Activated CD4-positive, alpha-beta T cell treated with anti-CD3 and anti-CD28 coated beads, Interleukin-2, amount 50 U/mL, for 48 hours (primary cell): ENCODE results near the gene THRSP.
"Not testable (repeated sequence)": the region's sequence is repeated elsewhere in the genome, so short reads cannot be mapped to it uniquely, and the experiment has no call there.

Source experiments
- DNase-seq, 2 experiments: peaks; one replicate each; pipeline ENCODE4 v3.0.0-alpha.2; 2020

THRSP gene, protein sequence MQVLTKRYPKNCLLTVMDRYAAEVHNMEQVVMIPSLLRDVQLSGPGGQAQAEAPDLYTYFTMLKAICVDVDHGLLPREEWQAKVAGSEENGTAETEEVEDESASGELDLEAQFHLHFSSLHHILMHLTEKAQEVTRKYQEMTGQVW

DNA sequence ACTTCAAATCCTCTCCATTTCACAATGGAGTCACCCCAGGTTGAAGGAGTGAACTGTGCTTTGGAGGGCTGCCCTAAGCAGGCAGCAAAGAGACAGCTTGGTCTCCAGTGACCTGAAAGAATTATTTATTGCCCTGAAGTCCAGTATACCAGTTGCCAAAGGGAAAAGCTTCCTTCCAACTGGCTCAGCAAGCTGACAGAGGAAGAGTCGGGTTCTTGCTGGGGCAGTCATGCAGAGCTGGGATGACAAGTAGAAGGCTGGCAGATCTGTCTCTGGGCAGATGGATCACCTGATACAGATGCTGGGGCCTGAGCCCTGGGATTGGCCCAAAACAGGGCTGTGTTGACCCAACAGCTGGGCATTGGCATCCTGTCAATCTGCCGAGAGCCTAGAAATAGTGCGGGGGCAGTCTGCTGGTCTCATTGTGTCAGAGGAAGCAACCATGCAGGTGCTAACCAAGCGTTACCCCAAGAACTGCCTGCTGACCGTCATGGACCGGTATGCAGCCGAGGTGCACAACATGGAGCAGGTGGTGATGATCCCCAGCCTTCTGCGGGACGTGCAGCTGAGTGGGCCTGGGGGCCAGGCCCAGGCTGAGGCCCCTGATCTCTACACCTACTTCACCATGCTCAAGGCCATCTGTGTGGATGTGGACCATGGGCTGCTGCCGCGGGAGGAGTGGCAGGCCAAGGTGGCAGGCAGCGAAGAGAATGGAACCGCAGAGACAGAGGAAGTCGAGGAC is at the start of gene THRSP:
THRSP (plus strand) TSS at position 422 of the 742 bp plus-strand sequence; CDS start at position 443, 21 bp downstream.
- DNase-seq: no peak

DNA sequence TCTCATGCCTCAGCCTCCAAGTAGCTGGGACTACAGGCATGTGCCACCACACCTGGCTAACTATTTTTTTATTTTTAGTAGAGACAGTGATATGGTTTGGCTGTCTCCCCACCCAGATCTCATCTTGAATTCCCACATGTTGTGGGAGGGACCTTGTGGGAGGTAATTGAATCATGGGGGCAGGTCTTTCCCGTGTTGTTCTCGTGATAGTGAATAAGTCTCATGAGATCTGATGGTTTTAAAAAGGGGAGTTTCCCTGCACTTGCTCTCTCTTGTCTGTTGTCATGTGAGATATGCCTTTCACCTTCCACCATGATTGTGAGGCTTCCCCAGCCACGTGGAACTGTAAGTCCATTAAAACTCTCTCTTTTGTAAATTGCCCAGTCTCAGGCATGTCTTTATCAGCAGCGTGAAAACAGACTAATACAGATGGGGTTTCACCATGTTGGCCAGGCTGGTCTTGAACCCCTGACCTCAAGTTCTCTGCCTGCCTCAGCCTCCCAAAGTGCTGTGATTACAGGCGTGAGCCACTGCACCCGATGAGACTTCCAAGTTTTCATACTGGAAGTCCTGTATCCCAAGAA is 48.6 kb upstream of the THRSP start:
- DNase-seq: not testable (repeated sequence)

DNA sequence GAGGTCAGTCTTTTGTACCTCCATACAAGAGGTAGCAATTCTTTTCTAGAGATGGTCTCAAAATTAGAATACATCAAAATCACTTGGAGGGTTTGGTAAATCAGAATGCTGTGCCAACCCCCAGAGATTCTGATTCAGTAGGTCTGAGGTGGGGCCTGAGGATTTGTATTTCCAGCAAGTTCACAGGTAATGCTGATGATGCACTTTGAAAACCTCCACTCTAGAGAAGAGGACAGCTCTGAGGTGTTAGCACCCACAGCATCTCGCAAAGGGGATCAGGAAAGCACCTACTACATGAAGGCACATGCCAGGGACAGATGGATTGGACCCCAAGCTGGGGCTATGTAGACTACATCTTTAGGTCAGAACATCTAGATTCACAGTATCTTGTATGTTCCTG is 47.8 kb upstream of the THRSP start:
- DNase-seq: no peak

DNA sequence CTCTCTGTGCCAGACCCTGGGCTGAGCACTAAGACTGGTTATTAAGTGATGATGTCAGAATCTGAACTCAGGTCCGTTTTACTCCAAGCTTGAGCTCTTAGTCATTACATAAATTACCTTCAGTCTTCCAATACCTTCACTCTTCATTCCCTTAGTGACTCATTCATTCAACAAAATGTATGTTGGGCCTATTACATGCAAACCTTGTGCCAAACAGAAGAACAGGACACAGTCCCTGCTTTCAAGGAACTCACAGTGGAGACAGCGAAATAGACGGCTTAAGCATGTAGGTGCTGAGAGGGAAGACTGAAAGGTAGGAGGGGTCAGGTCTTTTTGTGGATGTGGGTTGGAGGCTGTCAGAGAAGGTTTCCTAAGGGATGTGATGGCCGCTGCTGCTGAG is 43.9 kb upstream of the THRSP start:
- DNase-seq: no peak

DNA sequence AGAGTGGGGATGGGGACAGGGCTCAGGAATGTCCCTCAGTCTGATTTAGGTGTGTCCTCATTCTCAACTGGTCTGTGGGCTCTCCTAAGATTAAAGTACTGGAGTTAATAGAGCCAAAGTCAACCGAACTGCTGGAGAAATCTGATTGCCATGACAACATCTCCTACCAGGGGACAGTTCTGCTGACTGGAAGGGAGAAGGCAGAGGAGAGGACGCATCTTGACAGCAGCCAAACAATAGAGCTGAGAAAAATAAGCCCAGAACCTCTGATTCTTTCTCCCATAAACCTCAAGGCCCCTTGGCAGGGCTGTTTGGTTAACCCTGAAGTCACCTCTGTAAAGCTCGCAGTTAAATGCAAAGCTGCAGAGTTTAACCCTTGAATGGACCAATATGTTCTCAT is 43.4 kb upstream of the THRSP start:
- no peak for DNase-seq

DNA sequence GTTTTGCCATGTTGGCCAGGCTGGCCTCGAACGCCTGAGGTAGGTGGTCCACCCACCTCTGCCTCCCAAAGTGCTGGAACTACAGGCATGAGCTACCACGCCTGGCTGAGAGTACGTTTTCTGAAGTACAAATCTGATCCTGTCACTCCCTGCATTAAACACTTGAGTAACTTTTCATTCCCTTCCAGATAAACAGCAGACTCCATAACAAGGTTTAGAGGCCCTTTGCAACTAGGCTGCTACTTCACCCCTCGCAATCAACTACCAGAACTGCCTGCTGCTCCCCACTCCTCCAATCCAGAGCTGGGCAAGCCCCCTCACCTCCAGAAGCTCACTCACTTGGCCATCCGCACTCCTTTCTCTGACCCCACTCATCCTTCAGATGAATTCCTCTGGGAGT is 42.0 kb upstream of the THRSP start:
- DNase-seq: no peak

DNA sequence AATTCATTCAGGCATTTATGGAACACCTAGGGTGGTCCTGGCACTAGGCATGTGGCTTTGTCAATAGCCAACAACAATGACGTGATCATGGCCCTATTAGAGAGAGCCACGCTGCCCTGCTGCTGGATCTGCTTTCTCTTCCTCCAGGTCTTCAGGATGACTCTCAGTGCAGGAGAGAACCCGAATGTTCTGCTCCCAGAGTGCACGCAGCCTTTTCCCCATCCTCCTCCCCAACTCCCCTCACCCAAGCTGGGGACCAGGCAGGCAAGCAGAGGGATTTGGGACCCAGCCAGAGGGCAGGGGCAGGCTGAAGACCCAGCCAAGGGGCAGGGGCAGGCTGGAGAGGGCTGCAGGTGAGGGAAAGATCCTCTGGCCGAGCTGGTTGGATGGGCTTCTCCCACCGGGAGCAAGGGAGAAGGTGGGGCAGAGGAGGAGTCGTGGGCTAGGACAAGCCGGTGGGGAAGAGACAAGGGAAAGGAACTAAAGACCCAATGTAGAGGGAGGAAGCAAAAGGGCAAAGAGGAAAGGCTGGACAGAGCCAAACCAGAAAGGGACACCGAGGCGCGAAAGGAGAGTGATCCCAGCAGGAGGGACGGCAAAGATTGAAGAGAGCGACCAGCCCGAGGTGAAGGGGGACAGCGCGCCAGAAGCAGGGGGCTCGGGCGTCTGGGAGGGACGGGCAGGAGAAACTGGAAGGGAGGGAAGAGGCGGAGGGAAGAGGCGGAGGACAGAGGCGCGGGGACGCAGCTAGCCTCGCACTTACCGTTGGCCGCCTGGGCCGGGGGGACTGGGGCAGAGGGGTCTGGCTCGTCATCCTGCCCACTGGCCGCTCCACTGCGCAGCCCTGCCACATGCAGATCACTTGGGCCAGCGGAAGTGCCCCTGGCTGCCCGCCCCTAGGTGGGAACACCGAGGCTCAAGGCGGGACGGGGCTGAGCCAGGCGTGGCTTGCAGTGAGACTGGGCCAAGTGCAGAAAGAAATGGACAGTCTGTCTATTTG is 41.0 kb upstream of the THRSP start, which contains the start of gene KCTD14:
KCTD14 (minus strand) TSS at position 880 of the 1,000 bp plus-strand sequence; CDS start at position 853, 27 bp downstream.
- no peak for DNase-seq

DNA sequence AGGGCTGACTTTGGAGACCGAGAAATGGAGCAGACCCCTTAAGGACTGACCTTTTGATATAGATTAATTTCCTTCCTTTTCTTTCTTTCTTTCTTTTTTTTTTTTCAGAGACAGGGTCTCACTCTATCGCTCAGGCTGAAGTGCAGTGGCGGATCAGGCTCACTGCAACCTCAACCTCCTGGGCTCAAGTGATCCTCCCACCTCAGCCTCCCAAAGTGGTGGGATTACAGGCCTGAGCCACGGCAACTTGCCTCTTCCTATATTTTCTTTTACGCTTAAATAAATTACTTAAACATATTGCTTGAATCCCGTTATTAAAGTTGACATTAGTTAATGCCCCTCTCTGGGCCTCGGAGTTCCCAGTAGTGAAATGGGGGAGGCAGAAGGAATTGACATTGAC is 40.2 kb upstream of the THRSP start:
- DNase-seq: no peak

DNA sequence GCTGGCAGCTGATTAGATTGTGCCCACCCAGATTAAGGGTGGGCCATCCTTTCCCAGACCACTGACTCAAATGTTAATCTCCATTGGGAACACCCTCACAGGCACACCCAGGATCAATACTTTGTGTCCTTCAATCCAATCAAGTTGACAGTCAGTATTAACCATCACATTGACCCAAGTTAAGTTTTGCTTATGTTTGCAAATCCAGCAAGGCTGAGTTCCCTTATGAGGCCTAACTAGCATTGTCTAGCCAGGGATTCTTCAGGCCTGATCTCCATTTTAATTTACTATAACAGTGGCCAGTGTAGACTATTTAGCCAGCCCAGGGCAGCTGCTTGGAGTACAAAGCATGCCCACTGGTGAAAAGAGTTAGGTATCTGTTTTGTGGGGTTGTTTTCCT is 38.3 kb upstream of the THRSP start:
- no peak for DNase-seq

DNA sequence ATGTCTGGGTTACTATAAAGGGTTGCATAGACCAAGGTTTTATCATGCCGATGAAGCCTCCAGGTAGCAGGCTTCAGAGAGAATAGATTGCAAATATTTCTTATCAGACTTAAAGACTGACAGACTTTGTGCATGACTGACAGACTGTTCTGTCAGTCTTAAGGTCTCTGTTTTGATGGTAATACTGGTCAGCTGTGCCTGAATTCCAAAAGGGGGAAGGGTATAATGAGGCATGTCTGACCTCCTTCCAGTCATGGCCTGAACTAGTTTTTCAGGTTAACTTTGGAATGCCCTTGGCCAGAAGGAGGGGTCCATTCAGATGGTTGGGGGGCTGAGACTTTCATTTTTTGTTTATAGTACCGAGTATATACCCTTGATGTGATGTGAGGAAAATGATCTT is 35.9 kb upstream of the THRSP start:
- DNase-seq: no peak

DNA sequence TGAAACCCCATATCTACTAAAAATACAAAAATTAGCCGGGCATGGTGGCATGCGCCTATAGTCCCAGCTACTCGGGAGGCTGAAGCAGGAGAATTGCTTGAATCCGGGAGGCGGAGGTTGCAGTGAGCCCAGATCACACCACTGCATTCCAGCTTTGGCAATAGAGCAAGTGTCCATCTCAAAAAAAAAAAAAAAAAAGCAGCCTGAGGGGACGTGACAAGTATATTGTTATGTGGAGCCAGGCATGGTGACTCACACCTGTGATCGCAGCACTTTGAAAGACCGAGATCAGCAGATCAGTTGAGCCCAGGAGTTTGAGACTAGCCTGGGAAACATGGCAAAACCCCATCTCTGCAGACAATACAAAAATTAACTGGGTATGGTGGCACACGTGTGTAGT is 35.2 kb upstream of the THRSP start:
- not testable (repeated sequence) for DNase-seq

DNA sequence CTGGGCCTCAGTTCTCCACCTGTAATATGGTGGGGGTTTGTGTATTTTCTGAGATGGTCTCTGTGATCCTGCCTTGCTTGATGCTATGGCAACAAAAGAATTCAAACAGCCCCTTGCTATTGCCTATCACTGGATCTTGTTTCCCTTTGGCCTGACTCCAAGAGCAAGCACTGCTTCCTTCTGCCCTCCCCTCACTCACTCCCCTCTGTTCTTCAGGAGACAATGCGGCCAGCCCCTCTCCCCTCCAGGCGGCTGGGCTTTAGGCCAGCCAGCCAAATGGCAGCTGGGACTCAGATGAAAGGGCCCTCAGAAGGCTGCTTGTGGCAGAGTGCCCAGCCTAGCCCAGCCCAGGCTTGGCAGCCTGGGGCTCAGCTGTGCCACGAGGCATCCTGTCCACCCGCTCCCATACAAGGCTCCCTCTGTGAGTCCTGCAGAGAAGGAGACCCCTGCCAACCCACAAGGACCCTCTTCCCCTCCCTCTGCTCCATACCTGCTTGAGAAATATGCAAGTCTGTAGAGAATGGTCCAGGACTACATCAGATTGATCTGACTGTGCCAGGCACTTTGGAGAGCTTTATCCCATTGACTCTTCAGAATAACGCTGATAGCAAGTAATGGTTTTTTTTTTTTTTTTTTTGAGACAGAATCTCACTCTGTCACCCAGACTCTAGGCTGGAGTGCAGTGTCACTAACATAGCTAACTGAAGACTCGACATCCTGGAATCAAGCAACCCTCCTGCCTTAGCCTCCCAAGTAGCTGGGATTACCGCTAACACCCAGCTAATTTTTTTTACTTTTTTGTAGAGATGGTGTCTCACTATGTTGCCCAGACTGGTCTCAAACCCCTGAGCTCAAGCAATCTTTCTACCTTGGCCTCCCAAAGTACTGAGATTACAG is 33.0 kb upstream of the THRSP start:
- DNase-seq: no peak

DNA sequence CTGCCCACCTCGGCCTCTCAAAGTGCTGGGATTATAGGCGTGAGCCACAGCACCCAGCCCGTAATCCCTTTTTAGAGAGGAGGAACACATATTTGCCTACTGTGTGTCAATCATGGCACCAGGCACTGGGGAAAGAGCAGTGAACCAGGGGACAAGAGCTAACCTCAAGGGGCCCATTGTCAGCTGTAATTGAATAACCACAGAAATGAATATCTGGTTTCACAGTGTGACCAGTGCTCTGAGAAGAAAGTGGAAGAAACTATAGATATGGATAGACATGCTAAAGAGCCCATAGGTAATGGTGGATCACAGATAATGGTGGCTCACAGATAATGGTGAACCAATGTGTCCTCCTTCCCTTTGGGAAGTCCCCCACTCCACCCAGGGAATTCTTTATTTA is 32.0 kb upstream of the THRSP start:
- no peak for DNase-seq

DNA sequence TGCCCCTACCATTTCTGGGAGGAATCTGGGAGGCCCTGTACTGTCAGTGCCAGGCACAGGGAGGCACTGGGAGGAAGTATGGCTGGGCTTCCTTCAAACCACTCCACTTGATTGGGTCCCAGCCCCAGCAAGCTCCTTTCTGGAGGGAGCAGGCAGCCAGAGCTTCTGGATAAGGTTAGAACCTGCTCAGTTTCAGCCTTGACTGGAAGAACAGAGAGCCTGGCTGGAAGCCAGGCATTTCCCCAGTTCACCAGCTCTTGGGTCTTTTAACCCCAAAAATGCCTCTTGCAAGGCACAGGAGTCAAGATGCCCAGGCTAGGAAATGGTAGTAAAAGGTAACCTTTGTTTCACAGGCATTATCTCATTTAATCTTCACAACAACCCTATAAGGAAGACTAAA is 31.6 kb upstream of the THRSP start:
- no peak for DNase-seq

DNA sequence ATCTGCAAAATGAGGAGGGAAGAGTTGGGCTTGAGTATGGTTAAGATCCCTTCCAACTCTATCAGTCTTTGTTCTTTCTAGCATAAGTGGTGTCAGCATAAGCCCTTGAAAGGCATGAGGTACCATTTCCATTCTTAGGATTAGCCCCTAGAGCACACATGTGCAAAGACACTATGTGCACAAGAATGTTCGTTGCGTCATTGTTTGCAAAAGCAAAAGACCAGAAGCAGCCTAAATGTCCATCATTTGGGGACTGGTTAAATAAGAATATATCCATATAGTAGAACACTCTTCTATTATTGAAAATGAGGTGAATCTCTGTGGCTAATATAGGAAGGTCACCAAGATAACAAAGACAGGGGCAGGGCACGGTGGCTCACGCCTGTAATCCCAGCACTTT is 30.6 kb upstream of the THRSP start:
- DNase-seq: no peak

DNA sequence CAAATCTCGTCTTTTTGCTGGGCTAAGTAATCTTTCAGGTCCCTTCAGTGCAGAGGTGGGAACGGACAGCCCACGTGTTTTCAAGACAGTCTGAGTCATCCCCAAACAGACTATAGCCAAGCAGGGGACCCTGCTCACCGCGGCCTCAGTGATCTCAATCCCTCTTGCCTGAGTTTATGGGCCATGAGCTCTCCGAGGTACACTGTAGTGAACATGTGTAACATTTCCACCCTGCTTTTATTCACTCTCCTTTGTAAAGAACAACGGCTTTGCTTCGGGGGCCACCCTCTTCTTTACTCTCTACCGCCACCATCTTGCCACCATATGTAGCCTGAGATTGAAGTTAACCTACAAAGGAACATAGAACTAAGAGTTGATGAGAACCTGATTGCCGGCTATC is 29.0 kb upstream of the THRSP start:
- no peak for DNase-seq

DNA sequence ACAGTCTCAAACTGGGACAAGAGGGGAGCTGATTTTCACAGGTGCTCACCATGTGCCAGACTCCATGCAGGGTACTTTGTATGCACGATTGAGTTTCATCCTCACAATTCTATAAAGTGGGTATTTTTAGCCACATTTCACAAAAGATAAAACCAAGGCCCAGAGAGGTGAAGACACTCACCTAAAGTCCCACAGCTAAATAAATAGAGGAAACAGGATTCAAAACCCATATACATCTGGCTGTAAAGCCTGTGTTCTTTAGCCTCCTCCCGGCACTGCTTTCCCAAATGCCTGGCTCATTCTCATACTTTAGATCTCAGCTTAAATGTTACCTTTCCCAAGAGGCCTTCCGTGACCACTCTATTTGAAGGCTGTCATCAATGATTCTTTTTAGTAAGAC is 27.3 kb upstream of the THRSP start:
- DNase-seq: no peak

DNA sequence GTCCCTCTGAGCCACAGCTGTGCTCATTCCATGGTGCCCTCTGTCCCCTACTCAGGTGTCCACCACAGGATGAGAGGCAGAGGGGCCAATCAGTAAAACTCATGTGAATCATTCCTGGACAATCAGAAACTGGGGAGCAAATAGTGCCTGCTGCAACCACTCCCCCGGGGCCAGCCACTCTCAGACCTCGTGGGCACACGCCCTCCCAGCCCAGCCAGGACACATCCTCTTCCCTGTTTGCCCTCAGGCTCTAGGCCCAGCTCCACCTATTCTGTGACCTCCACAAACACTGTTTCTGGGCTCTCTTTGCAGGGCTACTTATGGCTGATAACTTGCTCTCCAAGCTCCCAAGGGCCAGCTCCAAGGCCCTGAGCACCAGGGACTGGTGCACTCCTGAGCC is 26.6 kb upstream of the THRSP start:
- DNase-seq: no peak

DNA sequence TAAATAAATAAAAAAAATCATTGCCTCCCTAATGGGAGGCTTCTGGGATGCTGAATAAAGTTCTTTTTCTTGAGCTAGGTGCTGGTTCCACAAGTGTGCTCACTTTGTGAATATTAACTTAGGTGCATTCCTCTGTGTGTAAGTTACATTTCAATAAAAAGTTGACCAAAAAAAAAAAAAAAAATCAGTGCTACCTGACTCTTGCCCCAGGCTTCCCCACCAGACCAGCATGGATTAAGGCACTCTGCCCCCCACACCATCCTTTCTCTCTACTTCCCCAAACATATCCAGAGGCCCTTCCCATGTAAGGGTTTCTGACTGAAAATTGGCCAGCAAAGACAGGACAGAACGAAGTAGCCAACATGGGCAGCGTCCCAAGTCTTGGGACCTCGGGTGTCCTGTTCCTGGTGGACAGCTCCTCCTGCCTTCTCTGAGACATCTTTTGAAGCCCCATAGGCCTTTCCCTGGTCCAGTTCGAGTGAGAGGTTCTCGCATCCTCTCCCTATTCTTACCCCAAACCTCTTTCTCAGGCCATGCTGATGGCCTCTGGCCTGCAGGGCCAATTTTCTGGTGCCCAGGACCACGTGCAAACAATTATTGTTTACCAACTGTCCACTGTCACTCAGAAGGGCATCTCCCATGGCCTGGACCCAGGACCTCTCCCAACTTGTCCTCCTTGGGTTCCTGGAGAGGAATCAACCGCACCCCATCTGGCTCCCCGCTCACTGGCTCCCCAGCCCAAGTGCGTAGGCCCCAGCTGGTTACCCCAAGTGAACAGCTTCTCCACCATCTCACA is 25.6 kb upstream of the THRSP start:
- DNase-seq: no peak

DNA sequence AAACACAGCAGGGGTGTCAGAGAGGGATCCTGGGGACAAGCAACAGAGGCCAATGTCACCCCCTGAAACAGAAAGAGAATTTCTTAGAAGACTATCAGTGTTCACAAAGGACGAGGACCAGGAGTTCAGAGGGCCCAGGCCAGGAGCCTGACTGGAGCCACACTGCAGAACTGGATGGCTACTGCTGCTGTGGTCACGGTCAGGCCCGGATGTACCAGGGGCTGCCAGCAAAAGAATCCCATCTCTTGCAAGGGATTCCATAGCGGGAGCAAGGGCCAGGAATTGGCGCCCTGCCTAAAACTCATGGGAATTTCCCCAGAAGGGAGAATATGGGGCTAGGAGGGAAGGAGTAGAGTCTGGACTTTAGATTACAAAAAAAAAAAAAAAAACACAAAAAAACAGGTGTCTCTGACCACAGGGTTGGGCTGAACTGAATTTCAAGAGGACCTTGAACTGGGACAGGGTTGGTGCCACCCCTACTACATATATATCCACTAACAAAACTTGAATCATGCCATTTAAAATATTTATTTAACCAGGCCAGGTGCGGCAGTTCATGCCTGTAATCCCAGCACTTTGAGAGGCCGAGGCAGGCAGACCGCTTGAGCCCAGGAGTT is 24.9 kb upstream of the THRSP start:
- DNase-seq: no peak
